Stimulated activated effector memory CD8-positive, alpha-beta T cell treated with anti-CD3 and anti-CD28 coated beads, Interleukin-12 subunit alpha, Interleukin-12 subunit beta, amount 100 ng/mL, for 72 hours (primary cell): ENCODE measurements around the gene CASZ1.

Experiments
- ATAC-seq: fragments of 150-1000 bp; cut with Tn5 transposase; 2 replicates; pipeline ENCODE4 v1.10.0; 2021
- DNase-seq, 2 donors: peaks; one replicate each; pipeline ENCODE4 v3.0.0; 2021 to 2022; ENCODE audit warnings: low spot score in 2 of 2
- H3K27ac Mint-ChIP-seq: one replicate; pipeline ENCODE4 v1.8.0; 2022; ENCODE audit warnings: mild to moderate bottlenecking, mixed read lengths
- H3K36me3 Mint-ChIP-seq: one replicate; pipeline ENCODE4 v1.8.0; 2022; ENCODE audit warnings: mild to moderate bottlenecking, mixed read lengths
- H3K4me1 Mint-ChIP-seq: one replicate; pipeline ENCODE4 v1.8.0; 2022; ENCODE audit warnings: mixed read lengths
- H3K4me3 Mint-ChIP-seq: one replicate; pipeline ENCODE4 v1.8.0; 2022; ENCODE audit warnings: mild to moderate bottlenecking, mixed read lengths
- H3K9me3 Mint-ChIP-seq: one replicate; pipeline ENCODE4 v1.8.0; 2022; ENCODE audit warnings: mixed read lengths

Gene CASZ1

DNA sequence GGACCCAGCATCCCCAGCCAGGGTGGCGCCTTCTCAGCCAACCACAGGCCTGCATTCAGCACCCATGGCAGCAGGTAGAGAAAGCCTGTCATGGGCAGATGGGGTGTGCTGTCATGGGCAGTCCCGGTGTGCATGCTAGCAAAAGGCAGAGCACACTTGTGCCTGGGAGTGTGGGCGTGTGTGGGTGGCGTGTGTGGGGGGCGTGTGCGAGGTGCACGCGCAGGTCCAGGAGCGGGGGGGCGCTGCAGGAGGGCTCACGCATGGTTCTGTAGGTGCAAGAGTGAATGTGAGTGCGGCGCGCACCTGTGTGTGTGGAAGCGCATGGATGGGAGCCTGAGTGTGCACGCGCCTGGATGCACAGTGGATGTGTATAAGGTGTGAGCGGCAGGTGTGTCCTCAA, 137.2 kb downstream of the CASZ1 start:
- peaks cover 8% of the 10 kb centered on the region for H3K36me3 Mint-ChIP-seq
- H3K4me1 Mint-ChIP-seq: no peaks in the 10 kb centered on the region
- no peak for DNase-seq
- ATAC-seq: no peak
- H3K4me3 Mint-ChIP-seq: no peak overlapping the region
- H3K27ac Mint-ChIP-seq: no peak overlapping the region
- H3K9me3 Mint-ChIP-seq: no peaks in the 10 kb centered on the region

DNA sequence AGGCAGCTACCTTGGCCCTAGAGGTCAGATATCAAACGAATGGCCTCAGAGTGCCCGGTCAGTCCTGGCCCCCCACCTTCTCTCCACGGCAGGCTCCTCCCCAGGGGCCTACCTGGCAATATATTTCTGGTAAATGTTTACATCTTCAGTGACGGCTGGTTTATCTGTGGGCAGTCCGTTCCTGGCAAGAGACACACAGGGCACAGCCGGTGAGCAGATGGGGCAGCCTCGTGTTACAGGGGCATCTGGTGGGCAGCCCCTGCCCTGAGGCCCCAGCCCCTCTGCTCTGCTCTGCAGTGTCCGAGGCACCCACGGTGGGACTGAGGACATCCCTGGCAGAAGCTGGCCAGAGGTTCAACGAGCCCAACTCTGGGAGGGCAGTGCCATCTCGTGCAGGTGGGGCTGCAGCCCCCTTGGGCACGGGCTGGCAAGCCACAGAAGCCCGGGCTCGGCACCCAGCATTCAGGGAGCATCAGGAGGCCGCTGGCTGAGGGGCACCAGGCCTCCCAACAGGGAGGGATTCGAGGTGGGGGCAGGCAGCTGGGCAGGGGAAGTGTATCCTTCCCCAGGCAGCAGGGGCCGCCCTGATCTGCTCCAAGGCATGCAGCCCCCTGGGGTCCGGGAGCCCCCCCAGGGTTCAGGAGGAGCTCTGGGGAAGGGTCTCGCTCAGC, 137.9 kb downstream of the CASZ1 start:
- ATAC-seq (no peak), DNase-seq (no peak)
- H3K4me1 Mint-ChIP-seq: no peaks in the 10 kb centered on the region
- H3K9me3 Mint-ChIP-seq: no peaks in the 10 kb centered on the region
- H3K36me3 Mint-ChIP-seq: peaks cover 9% of the 10 kb centered on the region
- no peak overlapping the region for H3K4me3 Mint-ChIP-seq
- no peak overlapping the region for H3K27ac Mint-ChIP-seq

DNA sequence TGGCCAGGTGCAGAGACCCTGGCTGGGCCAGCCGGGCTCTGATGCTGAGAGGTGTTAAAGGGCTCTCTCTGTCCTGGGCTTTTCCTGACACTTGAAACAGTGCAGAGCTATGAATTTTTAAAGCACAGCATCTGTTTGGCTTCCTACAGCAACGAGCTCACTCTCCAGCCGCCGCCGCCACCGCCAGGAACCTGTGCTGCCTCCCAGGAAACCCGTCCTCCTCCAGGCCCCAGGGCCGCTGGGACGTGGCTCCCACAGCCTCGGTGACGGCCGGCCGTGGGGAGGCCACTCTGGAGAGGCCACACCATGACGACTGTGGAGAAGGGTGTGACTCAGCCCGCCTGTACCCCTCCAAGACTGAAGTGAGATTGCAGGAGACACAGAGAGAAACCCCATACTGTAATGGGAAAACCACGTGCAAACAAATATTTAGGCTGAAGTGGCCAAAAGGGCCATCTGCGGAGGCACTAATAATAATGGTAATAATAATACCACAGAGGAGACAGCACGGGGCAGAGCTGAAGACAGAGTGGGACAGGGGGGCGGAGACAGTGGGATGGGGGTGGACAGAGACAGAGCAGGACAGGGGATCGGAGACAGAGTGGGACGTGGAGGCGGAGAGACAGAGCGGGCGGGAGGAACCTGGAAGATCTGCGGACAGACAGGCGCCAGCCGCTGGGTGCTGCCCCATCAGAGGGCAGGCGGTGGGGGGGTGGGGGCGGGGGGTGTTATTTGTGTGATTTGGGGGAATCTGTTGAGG, 139.2 kb downstream of the CASZ1 start:
- H3K27ac Mint-ChIP-seq: no peak overlapping the region
- H3K4me1 Mint-ChIP-seq: no peaks in the 10 kb centered on the region
- H3K4me3 Mint-ChIP-seq: no peak overlapping the region
- H3K9me3 Mint-ChIP-seq: no peaks in the 10 kb centered on the region
- ATAC-seq (no peak), DNase-seq (no peak)
- H3K36me3 Mint-ChIP-seq: peaks cover 15% of the 10 kb centered on the region

DNA sequence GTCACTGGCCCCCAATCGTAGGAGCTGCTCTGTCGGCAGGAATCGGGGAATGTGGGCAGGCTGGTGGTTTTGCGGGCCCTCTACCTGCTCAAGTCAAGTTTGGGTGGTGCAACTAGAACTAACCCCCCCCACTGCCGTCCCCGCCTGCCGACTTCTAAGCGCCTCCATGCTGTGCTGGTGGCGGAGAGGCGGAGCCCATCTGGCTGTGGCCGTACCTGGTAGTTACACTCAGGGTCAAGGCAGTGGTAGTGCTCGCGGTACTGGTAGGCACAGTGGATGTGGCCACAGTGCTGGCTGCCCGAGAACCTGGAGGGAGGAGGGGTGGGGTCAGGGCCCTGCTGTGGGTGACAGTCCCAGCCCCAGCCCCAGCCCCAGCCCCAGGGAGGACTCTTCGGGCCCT, 140.0 kb downstream of the CASZ1 start:
- Mint-ChIP-seq H3K36me3 (peaks cover 15% of the 10 kb centered on the region), H3K4me3 (no peak overlapping the region), H3K27ac (peak overlapping the region; percentile 71), H3K9me3 (no peaks in the 10 kb centered on the region), H3K4me1 (no peaks in the 10 kb centered on the region)
- ATAC-seq (no peak), DNase-seq (no peak)

DNA sequence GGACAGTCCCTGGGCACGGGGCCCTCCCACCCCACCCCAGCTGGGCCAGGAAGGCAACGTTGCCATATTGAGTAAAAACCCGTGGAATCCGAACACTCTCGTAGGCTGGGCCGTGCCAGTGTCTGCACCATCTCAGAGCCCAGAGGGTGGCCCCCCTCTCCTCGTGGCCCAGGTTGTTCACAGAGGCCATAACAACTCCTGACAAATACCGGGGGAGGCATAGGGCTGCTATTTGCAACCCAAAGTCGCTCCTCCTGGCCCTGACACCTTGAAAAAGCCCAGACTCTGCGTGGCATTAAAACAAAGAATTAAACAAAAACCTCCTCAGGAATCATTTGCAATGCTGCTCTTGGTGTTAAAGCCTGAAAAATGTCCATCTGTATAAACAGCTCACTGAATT, 141.4 kb downstream of the CASZ1 start:
- Mint-ChIP-seq H3K36me3 (peaks cover 15% of the 10 kb centered on the region), H3K4me1 (no peaks in the 10 kb centered on the region), H3K4me3 (no peak overlapping the region), H3K9me3 (no peaks in the 10 kb centered on the region), H3K27ac (no peak overlapping the region)
- no peak for DNase-seq
- no peak for ATAC-seq

DNA sequence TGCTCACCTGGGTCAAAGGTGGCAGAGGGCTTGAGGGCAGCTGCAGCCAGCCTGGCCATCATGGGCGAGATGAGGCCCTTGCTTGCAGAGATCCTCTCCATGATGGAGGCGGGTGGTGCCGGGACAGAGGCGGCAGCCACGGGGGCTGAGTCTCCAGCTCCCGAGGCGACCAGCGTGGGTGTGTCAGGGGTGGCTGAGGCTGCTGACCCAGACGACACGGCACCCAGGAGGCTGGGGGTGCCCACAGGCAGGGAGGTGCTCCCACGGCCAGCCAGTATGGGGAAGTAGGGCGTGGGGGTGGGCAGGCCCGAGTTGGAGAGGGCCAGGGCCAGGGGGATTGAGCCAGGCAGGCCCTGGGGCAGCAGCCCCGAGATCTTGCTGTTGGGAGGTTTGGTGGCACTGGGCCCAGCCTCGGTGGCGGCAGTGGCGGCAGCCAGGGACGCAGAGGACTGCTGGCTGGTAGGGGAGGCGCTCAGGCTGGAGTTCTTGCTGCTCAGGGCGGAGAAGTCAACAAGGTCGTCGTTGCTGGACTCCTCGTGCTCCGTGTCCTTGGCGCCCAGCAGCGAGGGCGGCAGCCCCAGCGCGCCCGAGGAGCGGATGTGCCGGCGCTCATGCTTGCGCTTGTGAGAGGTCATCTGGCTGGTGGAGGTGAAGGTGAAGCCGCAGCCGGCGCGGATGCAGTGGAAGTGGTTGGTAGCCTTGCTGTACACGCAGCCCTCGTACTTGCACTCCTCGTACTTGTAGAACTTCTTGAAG, 142.9 kb downstream of the CASZ1 start:
- no peaks in the 10 kb centered on the region for H3K4me1 Mint-ChIP-seq
- H3K27ac Mint-ChIP-seq: no peak overlapping the region
- no peak for ATAC-seq
- no peaks in the 10 kb centered on the region for H3K9me3 Mint-ChIP-seq
- no peak for DNase-seq
- no peak overlapping the region for H3K4me3 Mint-ChIP-seq
- peaks cover 7% of the 10 kb centered on the region for H3K36me3 Mint-ChIP-seq

DNA sequence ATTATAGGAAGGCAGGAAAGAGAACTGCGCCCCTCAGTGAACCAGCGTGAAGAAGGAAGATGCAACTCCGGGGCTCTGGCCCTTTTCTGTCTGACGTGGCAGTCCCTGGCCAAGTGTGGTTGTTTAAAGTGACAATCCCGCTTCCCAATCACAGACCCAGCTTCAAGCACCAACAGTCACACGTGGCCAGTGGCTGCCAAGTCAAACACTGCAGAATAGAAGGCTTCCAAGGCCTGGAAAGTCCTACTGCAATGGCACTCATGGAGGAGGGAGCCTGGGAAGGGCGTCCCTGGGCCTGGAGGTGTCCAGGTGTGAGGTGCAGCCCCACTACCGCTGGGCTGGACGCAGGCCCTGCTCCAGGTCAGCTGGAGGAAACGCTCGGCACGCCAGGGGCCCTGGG, 143.8 kb downstream of the CASZ1 start:
- Mint-ChIP-seq H3K36me3 (peaks cover 7% of the 10 kb centered on the region), H3K9me3 (no peaks in the 10 kb centered on the region), H3K4me3 (no peak overlapping the region), H3K4me1 (no peaks in the 10 kb centered on the region), H3K27ac (no peak overlapping the region)
- no peak for DNase-seq
- no peak for ATAC-seq

DNA sequence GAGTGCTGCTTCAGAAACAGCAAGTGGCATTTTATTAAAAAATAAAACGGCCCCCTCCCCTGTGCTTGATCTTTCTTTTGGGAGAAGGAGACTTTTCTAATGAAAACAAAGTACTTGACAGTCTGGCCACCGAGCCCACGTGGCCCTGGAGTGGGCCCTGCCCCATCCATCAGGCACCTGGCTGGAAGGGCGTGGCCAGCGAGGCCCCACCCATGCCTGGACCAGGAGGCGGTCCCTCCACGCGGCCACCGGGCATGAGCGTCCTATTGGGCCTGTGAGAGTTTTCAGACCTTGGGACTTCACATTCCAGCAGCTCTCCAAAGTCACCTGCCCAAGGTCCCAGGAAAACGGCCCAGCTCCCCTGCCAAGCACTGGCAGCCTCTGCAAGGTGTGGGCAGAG, 144.7 kb downstream of the CASZ1 start:
- Mint-ChIP-seq H3K4me3 (no peak overlapping the region), H3K27ac (no peak overlapping the region), H3K36me3 (peaks cover 7% of the 10 kb centered on the region), H3K9me3 (no peaks in the 10 kb centered on the region), H3K4me1 (no peaks in the 10 kb centered on the region)
- no peak for DNase-seq
- ATAC-seq: no peak

DNA sequence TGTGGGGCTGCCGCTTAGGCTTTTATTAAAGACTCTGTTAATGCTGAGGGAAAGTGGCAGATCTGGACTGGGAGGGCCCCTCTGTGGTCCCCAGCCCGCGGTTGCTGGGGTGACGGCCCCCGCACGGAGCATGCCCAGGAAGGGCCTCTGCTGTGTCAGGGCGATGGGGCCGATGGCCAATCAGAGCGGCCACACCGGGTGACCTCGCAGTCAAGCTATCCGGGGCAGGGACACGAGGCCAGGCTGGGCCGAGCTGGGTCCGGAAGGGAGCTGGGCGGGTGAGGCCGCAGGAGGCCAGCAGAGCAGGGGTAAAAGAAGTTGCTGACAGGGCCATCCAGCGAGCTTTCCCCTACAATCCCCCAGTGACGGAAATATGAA, 145.1 kb downstream of the CASZ1 start:
- no peak overlapping the region for H3K27ac Mint-ChIP-seq
- ATAC-seq (no peak), DNase-seq (no peak)
- no peak overlapping the region for H3K4me3 Mint-ChIP-seq
- no peaks in the 10 kb centered on the region for H3K9me3 Mint-ChIP-seq
- H3K4me1 Mint-ChIP-seq: no peaks in the 10 kb centered on the region
- H3K36me3 Mint-ChIP-seq: peaks cover 7% of the 10 kb centered on the region

DNA sequence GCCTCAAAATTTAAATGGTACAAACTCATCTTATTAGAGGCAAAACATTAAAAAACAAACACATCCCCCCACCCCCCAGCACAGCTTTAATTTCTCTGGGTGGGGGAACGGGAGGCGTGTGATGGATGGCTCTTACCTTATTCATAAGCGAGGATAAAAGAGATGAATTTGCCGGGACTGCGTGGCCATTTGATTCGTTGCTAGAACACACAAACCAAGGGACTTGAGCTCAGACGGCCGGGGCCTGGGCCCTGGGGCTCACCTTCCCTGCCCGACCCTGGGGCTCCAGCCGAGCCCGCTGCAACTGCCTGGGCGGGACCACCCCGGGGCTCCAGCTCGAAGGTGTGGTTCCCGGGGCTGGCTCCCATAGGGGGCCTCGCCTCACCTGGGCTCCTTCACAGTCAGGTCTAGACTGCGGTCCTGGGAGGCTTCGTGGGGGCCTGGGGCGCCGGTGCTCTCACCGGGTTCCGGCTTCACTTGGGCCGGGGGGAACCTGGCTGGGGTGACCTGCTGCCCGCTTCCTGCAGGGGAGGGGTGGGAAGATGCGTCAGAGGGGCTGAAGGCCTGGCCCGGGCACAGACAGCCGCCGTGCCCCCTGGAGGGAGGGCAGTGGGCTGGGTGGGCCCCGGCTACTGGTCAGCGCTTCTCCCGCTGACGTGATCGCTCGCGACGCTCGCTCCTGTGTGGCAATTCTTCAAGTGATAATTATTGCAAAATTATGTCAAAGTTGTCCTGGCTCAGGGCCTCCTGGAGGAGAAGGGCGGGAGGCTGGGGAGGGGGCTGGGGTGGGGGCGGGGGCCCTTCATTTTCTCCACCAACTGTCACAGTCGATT, 145.7 kb downstream of the CASZ1 start:
- Mint-ChIP-seq H3K27ac (no peak overlapping the region), H3K36me3 (peaks cover 7% of the 10 kb centered on the region), H3K4me1 (no peaks in the 10 kb centered on the region), H3K4me3 (no peak overlapping the region), H3K9me3 (no peaks in the 10 kb centered on the region)
- no peak for ATAC-seq
- no peak for DNase-seq

DNA sequence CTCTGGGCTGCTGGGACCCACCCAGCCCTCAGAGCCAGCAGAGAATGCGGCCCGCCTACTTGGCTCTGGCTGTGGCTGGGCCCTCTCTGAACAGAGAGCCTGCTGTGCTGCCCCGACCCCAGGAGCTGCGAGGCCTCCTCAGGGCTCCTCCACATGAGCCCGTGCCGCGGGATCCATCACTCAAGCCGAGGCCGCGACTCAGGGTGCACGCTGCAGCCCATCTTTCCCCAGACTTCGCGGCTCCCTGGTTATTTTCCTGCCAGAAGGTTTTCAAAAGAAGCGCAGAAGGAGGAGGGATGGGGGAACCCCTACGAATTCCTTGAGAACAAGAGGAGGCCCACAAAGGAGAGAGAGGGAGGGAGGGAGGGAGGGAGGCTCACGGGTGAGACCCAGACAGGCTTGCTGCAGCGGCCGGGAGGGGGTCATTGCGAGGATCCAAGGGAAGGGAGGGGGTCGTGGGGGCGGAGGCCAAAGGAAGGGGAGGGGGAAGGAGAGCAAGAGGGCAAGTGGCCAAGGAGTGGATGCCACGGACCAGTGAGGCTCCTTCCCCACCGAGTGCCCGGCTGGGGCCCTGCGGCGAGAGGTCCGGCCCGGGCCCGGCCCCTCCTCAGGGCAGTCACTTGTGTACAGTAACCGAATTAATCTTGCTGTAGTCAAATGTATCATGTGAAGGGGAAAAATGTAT, 146.8 kb downstream of the CASZ1 start:
- peaks cover 7% of the 10 kb centered on the region for H3K36me3 Mint-ChIP-seq
- H3K9me3 Mint-ChIP-seq: no peaks in the 10 kb centered on the region
- no peak overlapping the region for H3K27ac Mint-ChIP-seq
- no peak for ATAC-seq
- no peak overlapping the region for H3K4me3 Mint-ChIP-seq
- H3K4me1 Mint-ChIP-seq: no peaks in the 10 kb centered on the region
- no peak for DNase-seq

DNA sequence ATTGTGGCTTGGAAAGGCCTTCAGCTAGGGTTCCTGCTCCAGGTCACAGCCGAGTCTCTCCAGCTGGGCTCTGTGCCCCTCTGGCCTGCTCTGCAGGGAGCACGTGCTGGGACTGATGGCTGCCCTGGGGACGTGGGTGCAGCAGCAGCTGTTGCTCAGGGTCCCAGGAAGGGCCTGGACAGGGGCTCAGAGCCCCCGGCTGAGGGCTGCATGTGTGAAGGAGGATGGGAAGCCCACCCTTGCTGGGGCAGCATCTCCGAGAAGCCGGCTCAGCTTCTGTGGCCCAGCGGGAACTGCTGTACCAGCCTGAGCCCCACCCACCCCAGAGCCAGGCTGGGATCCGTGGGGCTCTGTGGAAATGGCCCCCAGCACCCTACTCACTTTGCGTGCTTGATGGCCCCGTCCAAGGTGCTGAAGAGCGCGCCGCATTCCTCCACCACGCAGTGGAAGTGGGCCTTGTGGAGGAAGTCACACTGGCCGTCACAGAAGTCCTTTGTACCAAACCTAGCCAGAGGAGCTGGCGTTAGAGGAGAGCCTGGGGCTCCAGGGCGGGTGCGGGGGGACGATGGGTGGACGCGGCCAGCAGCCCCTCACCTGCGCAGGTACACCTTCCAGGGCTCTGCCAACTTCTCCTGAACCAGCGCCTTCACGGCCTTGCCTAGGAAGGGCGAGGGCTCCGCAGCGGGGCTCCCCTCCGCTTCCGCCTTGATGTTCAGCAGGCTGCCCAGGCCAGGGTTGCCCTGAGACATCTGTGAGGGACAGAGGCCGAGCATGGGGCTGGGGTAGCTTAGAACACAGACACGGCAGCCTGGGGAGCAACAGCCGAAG, 147.5 kb downstream of the CASZ1 start:
- Mint-ChIP-seq H3K4me1 (no peaks in the 10 kb centered on the region), H3K4me3 (no peak overlapping the region), H3K9me3 (no peaks in the 10 kb centered on the region), H3K27ac (no peak overlapping the region), H3K36me3 (peaks cover 7% of the 10 kb centered on the region)
- ATAC-seq (no peak), DNase-seq (no peak)

DNA sequence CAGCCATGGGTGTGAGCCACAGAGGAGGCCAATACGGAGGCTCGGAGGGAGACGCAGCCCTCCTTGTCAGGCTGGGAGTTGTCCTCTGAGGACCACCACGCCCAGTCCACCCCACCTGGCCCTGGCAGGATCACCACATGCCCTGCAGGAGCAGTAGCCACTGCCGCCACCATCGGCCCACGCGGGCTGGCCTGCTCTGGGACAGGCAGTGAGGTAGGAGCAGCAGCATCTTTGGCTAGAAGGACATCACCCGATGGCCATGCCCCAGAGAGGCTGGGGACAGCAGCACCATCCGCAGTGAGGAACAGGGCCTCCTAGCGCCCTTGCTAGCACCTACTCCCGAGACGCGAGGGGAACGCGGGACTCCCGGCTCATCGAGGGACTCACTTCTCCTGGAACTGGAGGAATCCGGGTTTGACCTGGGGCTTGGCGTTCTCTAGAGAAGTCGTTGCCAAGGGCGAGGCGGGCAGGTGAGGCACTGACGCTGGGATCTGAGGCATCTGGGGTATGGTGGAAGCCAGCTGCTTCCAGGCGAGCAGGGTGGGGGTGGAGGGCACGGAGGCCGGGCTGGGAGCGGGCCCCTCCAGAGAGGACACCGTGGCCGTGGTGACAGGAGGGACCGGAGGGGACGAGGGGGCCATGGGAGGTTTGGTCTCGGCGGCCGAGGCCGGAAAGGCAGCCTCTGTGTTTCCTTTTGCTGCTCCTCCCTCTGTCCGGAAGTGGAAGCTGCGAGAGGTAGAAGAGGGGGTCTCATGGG, 148.9 kb downstream of the CASZ1 start:
- Mint-ChIP-seq H3K4me3 (no peak overlapping the region), H3K9me3 (no peaks in the 10 kb centered on the region), H3K4me1 (no peaks in the 10 kb centered on the region), H3K27ac (no peak overlapping the region), H3K36me3 (no peaks in the 10 kb centered on the region)
- no peak for DNase-seq
- no peak for ATAC-seq
